HepG2 (cell line): Measurements from ENCODE around the gene JPH2. TPM values are rescaled to one million over a fixed set of nuclear protein-coding genes. Genes with fewer than 3 reads are reported as not detected.

Experiments used
- AHDC1 ChIP-seq: sonication (generic); formaldehyde crosslinking; IDR thresholded peaks from 2 replicates; pipeline ENCODE4 v1.5.1; 2020; ENCODE audit warnings: mild to moderate bottlenecking, missing genetic modification reagents, borderline replicate concordance
- AHR ChIP-seq: IDR thresholded peaks from 2 replicates; pipeline ENCODE4 v1.6.1; 2018; ENCODE audit warnings: missing genetic modification reagents, missing compliant biosample characterization
- CCDC6 ChIP-seq: sonication (generic); formaldehyde crosslinking; IDR thresholded peaks from 2 replicates; pipeline ENCODE4 v1.8.1; 2022; ENCODE audit warnings: mild to moderate bottlenecking, missing genetic modification reagents, moderate library complexity
- CEBPZ ChIP-seq: IDR thresholded peaks from 2 replicates; pipeline ENCODE4 v1.6.1; 2012; ENCODE audit warnings: low read length, improper control_type of control experiment
- CREM ChIP-seq, 2 experiments: sonication (generic) in 1 of 2; formaldehyde crosslinking in 1 of 2; IDR thresholded peaks; 2 replicates each; pipeline versions ENCODE4 v1.4.0 to v1.6.1; 2016 to 2020; ENCODE audit warnings: antibody characterized with exemption in 1 of 2, mild to moderate bottlenecking in 1 of 2, missing genetic modification reagents in 1 of 2
- FOSL2 ChIP-seq: sonication (generic); formaldehyde crosslinking; IDR thresholded peaks from 2 replicates; pipeline ENCODE4 v1.4.0; 2020; ENCODE audit warnings: missing genetic modification reagents
- FOXK1 ChIP-seq: sonication (generic); formaldehyde crosslinking; IDR thresholded peaks from 2 replicates; pipeline ENCODE4 v1.4.0; 2020; ENCODE audit warnings: low read depth, missing genetic modification reagents, borderline replicate concordance
- GTF2F1 ChIP-seq: fragments of 150-350 bp; IDR thresholded peaks from 2 replicates; pipeline ENCODE4 v1.6.1; 2014; ENCODE audit warnings: low read length
- IRF1 ChIP-seq: sonication (generic); formaldehyde crosslinking; IDR thresholded peaks from 2 replicates; pipeline ENCODE4 v1.4.0; 2020; ENCODE audit warnings: low read depth, mild to moderate bottlenecking, missing genetic modification reagents
- PLSCR1 ChIP-seq: sonication (generic); formaldehyde crosslinking; IDR thresholded peaks from 2 replicates; pipeline ENCODE4 v1.5.0; 2020; ENCODE audit warnings: missing genetic modification reagents, mild to moderate bottlenecking, borderline replicate concordance
- SETDB1 ChIP-seq: sonication (generic); formaldehyde crosslinking; IDR thresholded peaks from 2 replicates; pipeline ENCODE4 v1.5.1; 2020; ENCODE audit warnings: missing genetic modification reagents, mild to moderate bottlenecking, borderline replicate concordance
- THAP11 ChIP-seq: IDR thresholded peaks from 2 replicates; pipeline ENCODE4 v1.6.1; 2016; ENCODE audit warnings: missing biosample characterization, missing genetic modification reagents
- ZMYM3 ChIP-seq: sonication (generic); formaldehyde crosslinking; IDR thresholded peaks from 2 replicates; pipeline ENCODE4 v1.5.1; 2020; ENCODE audit warnings: mild to moderate bottlenecking, missing genetic modification reagents
- ZNF329 ChIP-seq: sonication (generic); formaldehyde crosslinking; IDR thresholded peaks from 2 replicates; pipeline ENCODE4 v1.9.0; 2021; ENCODE audit warnings: low read depth, mild to moderate bottlenecking, missing genetic modification reagents
- ZNF746 ChIP-seq: sonication (generic); formaldehyde crosslinking; IDR thresholded peaks from 2 replicates; pipeline ENCODE4 v1.8.0; 2022; ENCODE audit warnings: mild to moderate bottlenecking, missing genetic modification reagents
- ZNF770 ChIP-seq: sonication (generic); formaldehyde crosslinking; IDR thresholded peaks from 2 replicates; pipeline ENCODE4 v1.5.0; 2020; ENCODE audit warnings: mild to moderate bottlenecking, missing genetic modification reagents
- polyA plus RNA-seq, 8 experiments: library from polyadenylated mRNA; depleted of rRNA in 3 of 8; stranded (reverse) in 7 of 8; unstranded in 1 of 8; fragments of >200 nt; fragmentation: Illumina TruSeq in 4 of 8; extraction: Trizol in 4 of 8; gene quantifications; 2 replicates each; pipeline versions ENCODE4 v1.2.1 to v1.2.3, GENCODE V29; 2011 to 2016; ENCODE audit warnings: low read depth in 4 of 8, missing spikeins in 1 of 8, mixed read lengths in 1 of 8; ENCODE audit not compliant: insufficient read depth in 1 of 8
- total RNA-seq, 5 experiments: library from RNA; depleted of rRNA; stranded (reverse); fragments of >200 nt; fragmentation: Illumina TruSeq; extraction: Trizol; gene quantifications; 2 replicates each; pipeline ENCODE4 v1.2.3, GENCODE V29; 2016; ENCODE audit warnings: low read depth in 1 of 5

Gene JPH2
- total and polyA plus RNA-seq, 2 of the 13 experiments (the other 11 are each of a cell fraction or from before 2014, with no cell fraction given) = 0.42 TPM; not detected in 1

GRCh38 chr20:44215125-44215524 is 28.1 kb upstream of the JPH2 start (continued):
- TF ChIP-seq CEBPZ (no peak), AHR (CRISPR knock-in tag) (peak; percentile 92; the same call in 1 of the 2 replicates), GTF2F1 (no peak), SETDB1 (CRISPR knock-in tag) (no peak), IRF1 (no peak), THAP11 (peak; percentile 51; the same call in 1 of the 2 replicates), PLSCR1 (CRISPR knock-in tag) (no peak), ZNF770 (CRISPR knock-in tag) (no peak), CREM (IDR thresholded peaks at IDR 0.05) (no peak), CREM (CRISPR knock-in tag; IDR thresholded peaks at IDR 0.05) (no peak), ZNF746 (CRISPR knock-in tag) (no peak), CCDC6 (CRISPR knock-in tag) (no peak), AHDC1 (CRISPR knock-in tag) (no peak), FOSL2 (peak; percentile 53), ZMYM3 (no peak), FOXK1 (CRISPR knock-in tag) (no peak), ZNF329 (no peak)
